Measurements from ENCODE around the gene GPR15LG.

DNA sequence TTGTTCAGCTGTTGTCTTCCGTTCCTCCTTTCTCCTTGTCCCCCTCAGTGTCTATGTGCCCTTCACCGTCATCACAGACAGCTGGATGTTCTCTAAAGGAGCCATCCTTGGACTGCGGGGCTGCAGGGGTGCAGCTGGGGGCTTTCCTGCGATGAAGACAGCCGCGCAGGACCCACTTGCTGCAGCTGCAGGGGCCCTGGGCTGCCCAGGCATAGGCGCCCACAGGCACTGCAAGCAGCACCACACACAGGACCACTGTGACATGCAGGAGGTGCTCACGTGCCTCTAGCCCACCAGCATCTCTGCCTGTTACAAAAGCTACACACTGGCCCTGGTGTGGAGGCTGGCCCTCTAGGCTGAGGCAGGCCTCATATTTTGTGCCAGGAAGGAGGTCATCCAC is 48.3 kb downstream of the GPR15LG start:
- TF ChIP-seq, protein P1, sequence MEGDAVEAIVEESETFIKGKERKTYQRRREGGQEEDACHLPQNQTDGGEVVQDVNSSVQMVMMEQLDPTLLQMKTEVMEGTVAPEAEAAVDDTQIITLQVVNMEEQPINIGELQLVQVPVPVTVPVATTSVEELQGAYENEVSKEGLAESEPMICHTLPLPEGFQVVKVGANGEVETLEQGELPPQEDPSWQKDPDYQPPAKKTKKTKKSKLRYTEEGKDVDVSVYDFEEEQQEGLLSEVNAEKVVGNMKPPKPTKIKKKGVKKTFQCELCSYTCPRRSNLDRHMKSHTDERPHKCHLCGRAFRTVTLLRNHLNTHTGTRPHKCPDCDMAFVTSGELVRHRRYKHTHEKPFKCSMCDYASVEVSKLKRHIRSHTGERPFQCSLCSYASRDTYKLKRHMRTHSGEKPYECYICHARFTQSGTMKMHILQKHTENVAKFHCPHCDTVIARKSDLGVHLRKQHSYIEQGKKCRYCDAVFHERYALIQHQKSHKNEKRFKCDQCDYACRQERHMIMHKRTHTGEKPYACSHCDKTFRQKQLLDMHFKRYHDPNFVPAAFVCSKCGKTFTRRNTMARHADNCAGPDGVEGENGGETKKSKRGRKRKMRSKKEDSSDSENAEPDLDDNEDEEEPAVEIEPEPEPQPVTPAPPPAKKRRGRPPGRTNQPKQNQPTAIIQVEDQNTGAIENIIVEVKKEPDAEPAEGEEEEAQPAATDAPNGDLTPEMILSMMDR (IDR thresholded peaks at IDR 0.05): no peak
- no peak for TF ChIP-seq POLR2A (IDR thresholded peaks at IDR 0.05)
